ENCODE measurements around the gene NFIA. TPM values are rescaled to one million over a fixed set of nuclear protein-coding genes. Genes with fewer than 3 reads are reported as not detected.

The NFIA gene
- 1.2 TPM for polyA plus RNA-seq (2013, experiment 1 of 2)
- 0.86 TPM for polyA plus RNA-seq (2013, experiment 2 of 2)

DNA sequence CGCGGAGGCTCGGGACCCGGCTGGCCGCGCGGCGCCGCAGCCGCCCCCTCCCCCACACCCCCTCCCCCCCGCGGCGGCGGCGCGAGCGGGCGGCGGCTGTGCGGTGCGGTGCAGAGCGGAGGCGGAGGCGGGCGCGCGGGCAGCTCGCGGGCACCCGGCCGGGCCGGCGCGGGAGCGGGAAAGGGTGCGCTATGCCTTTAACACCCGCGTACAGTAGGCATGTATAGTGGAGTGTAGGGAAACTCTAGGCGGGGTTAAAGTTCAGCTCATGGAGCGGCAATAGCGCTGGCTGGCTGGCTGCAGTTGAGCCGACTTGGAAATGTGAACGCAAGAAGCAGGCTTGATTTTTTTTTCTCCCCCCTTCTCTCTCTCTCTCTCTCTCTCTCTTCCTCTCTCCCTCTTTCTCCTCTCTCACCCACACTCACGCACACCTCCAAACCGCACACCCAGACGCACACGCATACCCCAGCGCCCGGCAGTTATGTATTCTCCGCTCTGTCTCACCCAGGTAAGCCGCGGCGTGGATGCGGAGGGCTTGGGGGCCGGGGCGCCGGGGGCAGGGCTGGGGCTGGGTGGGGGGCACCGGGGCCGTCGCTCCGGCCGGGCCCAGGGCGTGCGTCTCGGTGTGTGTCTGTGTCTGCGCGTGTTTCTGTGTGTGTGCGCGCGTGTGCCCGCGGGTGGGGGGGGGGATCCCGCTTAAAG lies at the start of gene NFIA:
Gene NFIA, plus strand, starts transcription at position 251 of the 702 bp plus-strand sequence.
- WGBS, 2 experiments (ENCODE audit: insufficient coverage in 2 of 2) = 0% methylated on average over 11 to 29 of the region's 73 CpGs
- Histone ChIP-seq H3K9me3 (ENCODE audit: control insufficient read depth, low read length) (no peaks in the 10 kb centered on the region), H3K36me3 (ENCODE audit: control insufficient read depth, insufficient read depth, low read length) (no peaks in the 10 kb centered on the region), H3K27ac (ENCODE audit: low read depth, low read length, severe bottlenecking) (no peak within 1 kb of the TSS), H3K4me1 (ENCODE audit: control insufficient read depth, insufficient read depth, low read length, poor library complexity, severe bottlenecking) (peaks cover 21% of the 10 kb centered on the region), H3K4me3 (ENCODE audit: extremely low read depth, insufficient read depth, low read length, poor library complexity, severe bottlenecking) (peak within 1 kb of the TSS; percentile 46)

GRCh38 chr1:61035880-61036279 lies 46.5 kb upstream of the NFIA start:
- Histone ChIP-seq H3K27ac (ENCODE audit: low read depth, low read length, severe bottlenecking) (no peak overlapping the region), H3K4me3 (ENCODE audit: extremely low read depth, insufficient read depth, low read length, poor library complexity, severe bottlenecking) (no peak overlapping the region), H3K4me1 (ENCODE audit: control insufficient read depth, insufficient read depth, low read length, poor library complexity, severe bottlenecking) (no peaks in the 10 kb centered on the region), H3K9me3 (ENCODE audit: control insufficient read depth, low read length) (no peaks in the 10 kb centered on the region), H3K36me3 (ENCODE audit: control insufficient read depth, insufficient read depth, low read length) (no peaks in the 10 kb centered on the region)

DNA sequence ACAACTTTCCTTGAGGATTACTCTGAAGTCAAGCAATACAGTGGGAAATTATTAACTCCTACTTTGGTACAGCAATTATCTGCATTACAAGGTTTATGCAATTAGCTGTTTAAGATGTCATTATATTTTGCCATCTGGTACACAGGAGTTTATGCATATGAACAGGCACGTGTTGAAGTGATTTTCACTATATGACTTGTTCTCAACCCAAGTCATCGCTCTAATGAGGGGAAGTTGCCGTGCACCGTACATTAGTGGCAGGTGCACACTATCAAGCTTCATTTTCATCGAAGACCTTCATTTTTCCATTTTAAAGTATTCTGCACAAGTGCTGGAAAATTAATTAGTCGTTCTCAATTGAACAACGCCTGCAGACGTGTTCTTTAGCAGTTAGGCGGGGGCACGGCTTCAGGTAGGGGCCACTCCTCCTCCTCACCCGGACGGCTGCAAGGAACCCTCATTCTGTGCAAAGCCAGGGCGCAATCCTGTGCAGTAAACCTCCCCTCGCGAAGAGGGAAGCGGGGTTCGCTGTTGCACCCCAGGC lies 39.8 kb upstream of the NFIA start:
- no peaks in the 10 kb centered on the region for H3K9me3 ChIP-seq (ENCODE audit: control insufficient read depth, low read length)
- WGBS, 2 experiments (ENCODE audit: insufficient coverage in 2 of 2) = 38 to 62% methylated on average over 10 to 14 of the region's 17 CpGs
- H3K27ac ChIP-seq (ENCODE audit: low read depth, low read length, severe bottlenecking) = no peak overlapping the region
- no peaks in the 10 kb centered on the region for H3K36me3 ChIP-seq (ENCODE audit: control insufficient read depth, insufficient read depth, low read length)
- H3K4me3 ChIP-seq (ENCODE audit: extremely low read depth, insufficient read depth, low read length, poor library complexity, severe bottlenecking) = no peak overlapping the region
- peaks cover 4% of the 10 kb centered on the region for H3K4me1 ChIP-seq (ENCODE audit: control insufficient read depth, insufficient read depth, low read length, poor library complexity, severe bottlenecking)

- Histone ChIP-seq H3K4me3 (ENCODE audit: extremely low read depth, insufficient read depth, low read length, poor library complexity, severe bottlenecking) (peak overlapping the region; percentile 23), H3K9me3 (ENCODE audit: control insufficient read depth, low read length) (no peaks in the 10 kb centered on the region), H3K36me3 (ENCODE audit: control insufficient read depth, insufficient read depth, low read length) (no peaks in the 10 kb centered on the region), H3K4me1 (ENCODE audit: control insufficient read depth, insufficient read depth, low read length, poor library complexity, severe bottlenecking) (peaks cover 4% of the 10 kb centered on the region), H3K27ac (ENCODE audit: low read depth, low read length, severe bottlenecking) (no peak overlapping the region)
- 9 to 10% methylated on average over 53 to 78 of the region's 85 CpGs for WGBS, 2 experiments (ENCODE audit: insufficient coverage in 2 of 2)
Observed at GRCh38 chr1:61043010-61043820, 39.1 kb upstream of the NFIA start.

- H3K4me1 ChIP-seq (ENCODE audit: control insufficient read depth, insufficient read depth, low read length, poor library complexity, severe bottlenecking) = peaks cover 6% of the 10 kb centered on the region
- no peak overlapping the region for H3K4me3 ChIP-seq (ENCODE audit: extremely low read depth, insufficient read depth, low read length, poor library complexity, severe bottlenecking)
- H3K27ac ChIP-seq (ENCODE audit: low read depth, low read length, severe bottlenecking) = no peak overlapping the region
- H3K9me3 ChIP-seq (ENCODE audit: control insufficient read depth, low read length) = no peaks in the 10 kb centered on the region
- no CpG with 5 or more reads among the region's 3 CpGs for WGBS, 2 experiments (ENCODE audit: insufficient coverage in 2 of 2)
- no peaks in the 10 kb centered on the region for H3K36me3 ChIP-seq (ENCODE audit: control insufficient read depth, insufficient read depth, low read length)
Observed at GRCh38 chr1:61046434-61046833, 35.9 kb upstream of the NFIA start.

- Histone ChIP-seq H3K9me3 (ENCODE audit: control insufficient read depth, low read length) (no peaks in the 10 kb centered on the region), H3K4me3 (ENCODE audit: extremely low read depth, insufficient read depth, low read length, poor library complexity, severe bottlenecking) (no peak overlapping the region), H3K4me1 (ENCODE audit: control insufficient read depth, insufficient read depth, low read length, poor library complexity, severe bottlenecking) (peaks cover 6% of the 10 kb centered on the region), H3K36me3 (ENCODE audit: control insufficient read depth, insufficient read depth, low read length) (no peaks in the 10 kb centered on the region), H3K27ac (ENCODE audit: low read depth, low read length, severe bottlenecking) (no peak overlapping the region)
- 100% methylated on average over 2 of the region's 3 CpGs; no CpG with 5 or more reads in 1 of the 2 experiments for WGBS, 2 experiments (ENCODE audit: insufficient coverage in 2 of 2)
Observed at GRCh38 chr1:61047061-61047460, 35.3 kb upstream of the NFIA start.

- H3K36me3 ChIP-seq (ENCODE audit: control insufficient read depth, insufficient read depth, low read length) = no peaks in the 10 kb centered on the region
- WGBS, 2 experiments (ENCODE audit: insufficient coverage in 2 of 2) = 0 to 1% methylated on average over 22 to 31 of the region's 48 CpGs
- H3K9me3 ChIP-seq (ENCODE audit: control insufficient read depth, low read length) = no peaks in the 10 kb centered on the region
- H3K4me3 ChIP-seq (ENCODE audit: extremely low read depth, insufficient read depth, low read length, poor library complexity, severe bottlenecking) = peak overlapping the region; percentile 60
- H3K27ac ChIP-seq (ENCODE audit: low read depth, low read length, severe bottlenecking) = no peak overlapping the region
- H3K4me1 ChIP-seq (ENCODE audit: control insufficient read depth, insufficient read depth, low read length, poor library complexity, severe bottlenecking) = peaks cover 6% of the 10 kb centered on the region
Observed at GRCh38 chr1:61049850-61050540, 32.4 kb upstream of the NFIA start.

DNA sequence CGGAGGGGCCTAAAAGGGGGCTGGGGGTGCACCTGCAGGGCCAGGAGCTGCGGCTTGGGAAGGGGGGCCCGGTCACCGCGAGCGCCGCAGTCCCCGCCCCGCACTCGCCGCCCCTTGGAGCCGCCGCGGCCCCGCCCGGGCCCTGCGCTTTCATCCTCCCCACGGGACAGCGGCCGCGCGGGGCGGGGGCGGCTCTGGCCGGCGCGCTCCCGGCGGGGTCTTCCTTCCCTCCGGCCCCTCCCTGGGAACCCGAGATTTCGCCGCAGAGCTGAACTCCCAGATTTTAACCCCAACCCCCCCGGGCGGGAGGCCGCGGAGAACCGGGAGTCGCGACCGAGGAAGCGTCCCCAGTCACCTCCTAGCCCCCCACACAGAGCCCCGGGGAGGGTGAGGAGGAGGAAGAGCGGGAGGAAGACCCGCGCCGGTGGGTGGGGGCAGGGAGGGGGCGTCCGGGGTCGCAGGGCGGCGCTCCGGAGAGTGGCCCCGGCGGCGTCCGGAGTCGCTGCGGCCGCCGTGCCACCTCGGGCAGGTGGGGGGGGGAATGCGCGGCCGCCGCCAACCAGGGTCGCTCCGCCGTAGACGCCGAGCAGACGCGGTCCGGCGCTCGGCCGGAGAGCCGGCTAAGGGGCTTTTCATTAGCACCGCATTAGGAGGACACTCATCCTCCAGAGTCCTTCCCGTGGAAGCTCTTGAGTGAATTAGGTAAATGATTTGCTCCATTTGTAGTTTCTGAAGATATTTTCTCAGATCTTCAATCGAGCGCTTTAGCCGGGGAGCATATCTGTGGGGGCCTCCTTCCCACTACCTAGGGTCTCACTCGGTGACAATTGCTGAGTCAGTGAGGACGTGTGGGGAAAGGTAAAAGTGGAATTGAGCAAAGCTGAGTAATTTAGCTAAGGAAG lies 31.6 kb upstream of the NFIA start:
- H3K27ac ChIP-seq (ENCODE audit: low read depth, low read length, severe bottlenecking) = no peak overlapping the region
- 0% methylated on average over 29 to 51 of the region's 85 CpGs for WGBS, 2 experiments (ENCODE audit: insufficient coverage in 2 of 2)
- H3K36me3 ChIP-seq (ENCODE audit: control insufficient read depth, insufficient read depth, low read length) = no peaks in the 10 kb centered on the region
- H3K9me3 ChIP-seq (ENCODE audit: control insufficient read depth, low read length) = no peaks in the 10 kb centered on the region
- H3K4me1 ChIP-seq (ENCODE audit: control insufficient read depth, insufficient read depth, low read length, poor library complexity, severe bottlenecking) = peaks cover 6% of the 10 kb centered on the region
- peak overlapping the region; percentile 60 for H3K4me3 ChIP-seq (ENCODE audit: extremely low read depth, insufficient read depth, low read length, poor library complexity, severe bottlenecking)

GRCh38 chr1:61051443-61051718 lies 31.0 kb upstream of the NFIA start:
- H3K4me3 ChIP-seq (ENCODE audit: extremely low read depth, insufficient read depth, low read length, poor library complexity, severe bottlenecking) = peak overlapping the region; percentile 60
- no peaks in the 10 kb centered on the region for H3K36me3 ChIP-seq (ENCODE audit: control insufficient read depth, insufficient read depth, low read length)
- H3K9me3 ChIP-seq (ENCODE audit: control insufficient read depth, low read length) = no peaks in the 10 kb centered on the region
- no CpG with 5 or more reads among the region's 4 CpGs for WGBS, 2 experiments (ENCODE audit: insufficient coverage in 2 of 2)
- H3K4me1 ChIP-seq (ENCODE audit: control insufficient read depth, insufficient read depth, low read length, poor library complexity, severe bottlenecking) = peaks cover 6% of the 10 kb centered on the region
- H3K27ac ChIP-seq (ENCODE audit: low read depth, low read length, severe bottlenecking) = no peak overlapping the region

Measured in mesodermal cell (in vitro differentiated cells).